ENCODE results near the gene RER1. TPM values are rescaled to one million over a fixed set of nuclear protein-coding genes. Genes with fewer than 3 reads are reported as not detected.

The RER1 gene
- total and polyA plus RNA-seq, 12 donors = 55.5 to 107 (median 77.3) TPM

DNA sequence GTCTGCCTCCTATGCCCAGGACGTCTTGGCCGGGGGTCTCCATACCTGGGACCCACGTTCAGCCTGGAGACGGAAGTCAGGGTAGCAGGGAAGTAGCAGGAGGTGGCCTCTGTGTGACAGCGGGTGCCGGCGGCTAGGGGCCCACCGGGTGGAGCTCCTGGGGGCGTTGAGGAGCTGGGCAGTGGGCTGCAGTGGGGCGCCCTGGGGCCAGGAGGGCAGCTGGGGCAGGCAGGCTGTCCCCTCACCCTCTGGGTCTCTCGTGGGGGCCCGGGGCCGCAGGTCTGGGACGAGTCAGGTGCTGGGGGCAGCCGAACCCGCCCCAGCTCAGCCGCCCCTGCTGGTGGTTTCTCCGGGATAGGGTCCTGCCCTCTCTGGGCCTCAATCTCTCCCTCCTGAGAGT is 35.4 kb downstream of the RER1 start:
- Histone ChIP-seq H3K27me3 (peaks cover 0 to 63% (median 48%) of the 10 kb centered on the region in 7 donors), H3K36me3 (no peaks in the 10 kb centered on the region), H3K9me3 (peaks cover 0 to 24% (median 3%) of the 10 kb centered on the region in 11 donors), H3K27ac (no peak overlapping the region), H3K4me3 (no peak overlapping the region), H3K4me1 (no peaks in the 10 kb centered on the region)
- intact Hi-C loops (cut with DNase I) = loop anchor here in 1 of 10 donors (10.0 kb wide), 1 partner anchor 218 kb away; no protein-coding TSS in a partner anchor
- 77 to 78% methylated on average over 18 of the region's 18 CpGs for WGBS, 2 donors
- TF ChIP-seq, protein P1, sequence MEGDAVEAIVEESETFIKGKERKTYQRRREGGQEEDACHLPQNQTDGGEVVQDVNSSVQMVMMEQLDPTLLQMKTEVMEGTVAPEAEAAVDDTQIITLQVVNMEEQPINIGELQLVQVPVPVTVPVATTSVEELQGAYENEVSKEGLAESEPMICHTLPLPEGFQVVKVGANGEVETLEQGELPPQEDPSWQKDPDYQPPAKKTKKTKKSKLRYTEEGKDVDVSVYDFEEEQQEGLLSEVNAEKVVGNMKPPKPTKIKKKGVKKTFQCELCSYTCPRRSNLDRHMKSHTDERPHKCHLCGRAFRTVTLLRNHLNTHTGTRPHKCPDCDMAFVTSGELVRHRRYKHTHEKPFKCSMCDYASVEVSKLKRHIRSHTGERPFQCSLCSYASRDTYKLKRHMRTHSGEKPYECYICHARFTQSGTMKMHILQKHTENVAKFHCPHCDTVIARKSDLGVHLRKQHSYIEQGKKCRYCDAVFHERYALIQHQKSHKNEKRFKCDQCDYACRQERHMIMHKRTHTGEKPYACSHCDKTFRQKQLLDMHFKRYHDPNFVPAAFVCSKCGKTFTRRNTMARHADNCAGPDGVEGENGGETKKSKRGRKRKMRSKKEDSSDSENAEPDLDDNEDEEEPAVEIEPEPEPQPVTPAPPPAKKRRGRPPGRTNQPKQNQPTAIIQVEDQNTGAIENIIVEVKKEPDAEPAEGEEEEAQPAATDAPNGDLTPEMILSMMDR (IDR thresholded peaks at IDR 0.05) = no peak
- ATAC-seq (no peak), DNase-seq (no peak)

DNA sequence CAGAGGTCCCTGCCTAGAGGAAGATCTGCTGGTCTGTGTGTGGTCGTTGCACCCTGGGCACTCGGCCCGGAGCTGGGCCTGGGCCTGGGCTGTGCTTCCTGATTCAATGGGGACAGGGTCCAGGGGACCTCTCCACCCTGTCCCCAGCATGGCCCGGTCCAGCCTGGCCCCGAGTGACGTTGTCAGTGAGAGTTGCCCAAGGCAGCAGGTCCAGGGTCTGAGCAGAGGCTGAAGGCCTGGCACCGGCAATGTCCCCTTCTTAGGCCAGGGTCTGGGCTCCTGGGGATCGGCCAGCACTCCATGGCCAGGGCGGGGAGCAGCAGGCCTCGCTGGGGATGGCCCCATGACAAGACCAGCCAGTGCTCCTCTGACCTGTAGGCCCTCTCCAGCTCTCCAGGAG is 36.3 kb downstream of the RER1 start:
- Histone ChIP-seq H3K27me3 (peaks cover 4 to 72% (median 57%) of the 10 kb centered on the region in 7 donors), H3K4me3 (no peak overlapping the region), H3K27ac (no peak overlapping the region), H3K4me1 (no peaks in the 10 kb centered on the region), H3K36me3 (no peaks in the 10 kb centered on the region), H3K9me3 (peaks cover 0 to 17% (median 2%) of the 10 kb centered on the region in 11 donors)
- TF ChIP-seq, protein P1 (IDR thresholded peaks at IDR 0.05) = no peak
- intact Hi-C loops (cut with DNase I) = loop anchor here in 1 of 10 donors (10.0 kb wide), 1 partner anchor 217 kb away; no protein-coding TSS in a partner anchor
- WGBS, 2 donors = 81 to 82% methylated on average over 10 of the region's 10 CpGs
- DNase-seq (no peak), ATAC-seq (no peak)

DNA sequence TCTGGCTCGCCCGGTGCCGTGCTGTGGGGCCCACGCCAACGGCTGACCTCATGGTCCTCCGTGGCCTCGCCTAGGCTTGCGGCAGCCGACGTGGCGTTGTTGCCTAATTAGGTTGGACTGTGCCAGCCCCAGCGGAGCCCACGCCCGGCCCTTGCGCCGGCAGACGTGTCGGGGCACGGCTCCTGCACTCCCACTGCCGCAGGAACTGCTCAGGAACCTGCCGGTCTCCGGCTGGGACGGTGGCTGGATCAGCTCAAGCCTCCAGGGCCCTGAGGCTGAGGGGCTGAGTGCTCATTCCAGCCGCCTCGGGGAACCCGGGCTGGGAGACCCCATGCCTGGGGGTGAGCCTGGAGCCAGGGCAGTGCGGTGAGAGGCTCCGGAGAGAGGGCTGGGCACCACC is 36.8 kb downstream of the RER1 start:
- Histone ChIP-seq H3K27me3 (peaks cover 4 to 73% (median 63%) of the 10 kb centered on the region in 7 donors), H3K4me3 (no peak overlapping the region), H3K27ac (no peak overlapping the region), H3K4me1 (no peaks in the 10 kb centered on the region), H3K36me3 (no peaks in the 10 kb centered on the region), H3K9me3 (peaks cover 0 to 12% (median 0%) of the 10 kb centered on the region in 11 donors)
- ATAC-seq (peak in 1 of 8 donors; percentile 11), DNase-seq (no peak)
- TF ChIP-seq, protein P1 (IDR thresholded peaks at IDR 0.05) = no peak
- intact Hi-C loops (cut with DNase I) = loop anchor here in 1 of 10 donors (10.0 kb wide), 1 partner anchor 216 kb away; no protein-coding TSS in a partner anchor
- 90 to 91% methylated on average over 28 of the region's 28 CpGs for WGBS, 2 donors

DNA sequence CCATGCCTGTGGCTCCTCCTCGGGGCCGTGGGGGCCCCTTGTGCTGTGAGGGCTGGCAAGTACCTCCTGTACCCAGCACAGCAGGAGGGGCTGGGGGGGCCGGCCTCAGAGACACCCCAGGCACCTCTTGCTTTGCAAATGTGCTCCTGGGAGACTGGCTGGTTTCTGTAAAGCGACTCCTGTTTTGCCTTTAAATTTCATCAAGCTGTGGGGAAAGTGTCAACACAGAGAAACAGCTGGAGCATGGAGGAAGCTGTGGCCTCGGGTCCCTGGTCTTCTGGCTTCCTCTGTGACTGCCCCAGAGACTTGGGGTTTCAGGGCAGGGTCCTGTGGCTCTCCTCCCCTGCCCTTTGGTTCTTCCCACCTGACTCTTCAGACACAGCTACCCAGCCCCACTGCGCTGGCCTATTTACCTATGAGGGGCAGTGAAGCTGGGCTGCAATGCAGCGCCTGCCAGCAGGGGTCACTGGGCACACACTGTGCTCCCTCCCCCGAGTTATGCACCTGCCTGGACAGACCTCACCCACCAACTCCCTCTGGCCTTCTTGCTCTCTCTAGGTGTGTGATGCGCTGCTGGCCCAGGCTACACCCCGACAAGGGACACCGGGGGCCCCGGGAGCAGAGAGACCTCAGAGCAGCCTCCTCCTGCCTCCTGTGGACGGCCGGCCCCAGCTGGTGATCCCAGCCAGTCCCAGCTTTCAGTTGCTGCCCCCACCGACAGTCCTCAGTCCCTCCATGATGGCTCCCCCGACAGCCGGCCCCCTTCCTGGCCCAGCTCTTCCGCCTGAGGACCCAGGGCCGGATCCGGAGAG is 38.3 kb downstream of the RER1 start:
- H3K27me3 ChIP-seq = peaks cover 4 to 85% (median 72%) of the 10 kb centered on the region in 7 donors
- ATAC-seq (no peak), DNase-seq (no peak)
- H3K4me3 ChIP-seq = no peak overlapping the region
- H3K4me1 ChIP-seq = no peaks in the 10 kb centered on the region
- intact Hi-C loops (cut with DNase I) = loop anchor here in 1 of 10 donors (10.0 kb wide), 1 partner anchor 215 kb away; no protein-coding TSS in a partner anchor
- no peaks in the 10 kb centered on the region for H3K36me3 ChIP-seq
- WGBS, 2 donors = 82 to 83% methylated on average over 20 of the region's 20 CpGs
- peaks cover 0 to 7% (median 0%) of the 10 kb centered on the region in 11 donors for H3K9me3 ChIP-seq
- no peak overlapping the region for H3K27ac ChIP-seq
- TF ChIP-seq, protein P1 (IDR thresholded peaks at IDR 0.05) = peak in 1 of 9 donors; percentile 31

Measured in heart right ventricle (tissue), 16 donors.